HUDEP-2 (cell line): Measurements from ENCODE around the gene SVIL.
"Not testable (repeated sequence)": the region's sequence is repeated elsewhere in the genome, so short reads cannot be mapped to it uniquely, and the experiment has no call there.

Experiments used
- DNase-seq, 76 experiments: peaks; one replicate each; lab custom pipeline; 2025; ENCODE audit not compliant: unreplicated experiment in 76 of 76; lab: John Stamatoyannopoulos, UW

The SVIL gene

GRCh38 chr10:29607576-29607975 is 27.2 kb downstream of the SVIL start:
- DNase-seq, result no peak

GRCh38 chr10:29606693-29607092 is 28.1 kb downstream of the SVIL start:
- not testable (repeated sequence) for DNase-seq

GRCh38 chr10:29604291-29604825 is 30.4 kb downstream of the SVIL start:
- DNase-seq, result no peak

GRCh38 chr10:29603223-29603896 is 31.4 kb downstream of the SVIL start:
- DNase-seq, result no peak

DNA sequence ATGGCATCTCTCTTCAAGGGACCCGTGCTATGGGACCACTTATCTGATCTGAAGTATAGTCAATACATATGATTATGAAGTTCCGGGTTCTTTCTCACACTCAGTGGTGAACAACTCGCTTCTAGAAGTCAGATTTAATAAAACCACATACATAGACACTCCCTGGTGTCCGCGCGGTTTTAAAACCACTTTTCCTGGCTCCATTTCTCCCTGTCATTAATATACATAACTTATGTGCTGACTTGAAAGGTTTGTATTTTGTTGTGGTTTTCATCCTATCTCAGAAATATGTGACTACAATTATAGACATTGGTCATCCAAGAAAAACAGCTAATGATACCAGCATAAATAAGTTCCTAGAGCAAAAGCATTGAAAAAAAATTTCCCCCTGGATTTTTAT is 34.0 kb downstream of the SVIL start:
- no peak for DNase-seq

- no peak for DNase-seq
Measured at GRCh38 chr10:29600067-29600466, 34.7 kb downstream of the SVIL start.

GRCh38 chr10:29598851-29599311 is 35.9 kb downstream of the SVIL start:
- DNase-seq, result no peak

GRCh38 chr10:29596826-29597225 is 37.9 kb downstream of the SVIL start:
- no peak for DNase-seq

GRCh38 chr10:29596356-29596755 is 38.4 kb downstream of the SVIL start:
- no peak for DNase-seq

GRCh38 chr10:29595636-29596225 is 39.0 kb downstream of the SVIL start:
- DNase-seq, result no peak

- no peak for DNase-seq
Measured at GRCh38 chr10:29595146-29595545, 39.6 kb downstream of the SVIL start.

GRCh38 chr10:29591651-29591968 is 43.2 kb downstream of the SVIL start:
- DNase-seq, result no peak

DNA sequence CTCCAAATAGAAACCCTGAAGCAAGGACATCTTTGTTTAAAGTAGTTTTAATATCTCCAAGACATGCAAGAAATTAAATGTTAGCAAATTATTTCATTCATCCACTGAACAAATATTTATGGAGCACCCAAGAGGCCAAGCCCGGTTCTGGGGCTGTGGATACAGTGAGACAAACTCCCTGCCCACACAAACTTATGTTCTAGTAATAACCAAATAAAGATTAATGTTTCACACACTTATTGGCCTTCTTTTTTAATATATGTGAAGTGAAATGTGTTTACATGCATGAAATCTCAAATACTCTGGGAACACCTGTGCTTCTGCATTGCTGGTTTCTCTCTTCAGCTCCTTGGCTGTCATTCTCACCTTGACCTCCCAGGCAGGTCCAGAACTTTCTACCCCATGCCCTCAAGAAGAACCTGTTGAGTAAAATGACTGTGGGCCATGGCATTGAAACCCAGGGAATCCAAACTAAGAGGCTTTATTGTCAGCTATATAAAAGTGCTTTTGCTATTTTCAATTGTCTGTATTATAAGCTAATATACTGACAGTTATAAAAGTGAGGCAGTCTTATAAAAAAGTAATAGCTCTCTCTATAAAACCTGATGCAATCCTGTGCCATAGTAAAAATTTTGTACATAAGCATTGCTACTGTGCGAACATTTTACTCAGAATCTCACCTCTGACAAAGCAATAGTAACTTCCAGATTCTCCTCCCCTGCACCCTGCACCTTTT is 43.7 kb downstream of the SVIL start:
- DNase-seq, result no peak

DNA sequence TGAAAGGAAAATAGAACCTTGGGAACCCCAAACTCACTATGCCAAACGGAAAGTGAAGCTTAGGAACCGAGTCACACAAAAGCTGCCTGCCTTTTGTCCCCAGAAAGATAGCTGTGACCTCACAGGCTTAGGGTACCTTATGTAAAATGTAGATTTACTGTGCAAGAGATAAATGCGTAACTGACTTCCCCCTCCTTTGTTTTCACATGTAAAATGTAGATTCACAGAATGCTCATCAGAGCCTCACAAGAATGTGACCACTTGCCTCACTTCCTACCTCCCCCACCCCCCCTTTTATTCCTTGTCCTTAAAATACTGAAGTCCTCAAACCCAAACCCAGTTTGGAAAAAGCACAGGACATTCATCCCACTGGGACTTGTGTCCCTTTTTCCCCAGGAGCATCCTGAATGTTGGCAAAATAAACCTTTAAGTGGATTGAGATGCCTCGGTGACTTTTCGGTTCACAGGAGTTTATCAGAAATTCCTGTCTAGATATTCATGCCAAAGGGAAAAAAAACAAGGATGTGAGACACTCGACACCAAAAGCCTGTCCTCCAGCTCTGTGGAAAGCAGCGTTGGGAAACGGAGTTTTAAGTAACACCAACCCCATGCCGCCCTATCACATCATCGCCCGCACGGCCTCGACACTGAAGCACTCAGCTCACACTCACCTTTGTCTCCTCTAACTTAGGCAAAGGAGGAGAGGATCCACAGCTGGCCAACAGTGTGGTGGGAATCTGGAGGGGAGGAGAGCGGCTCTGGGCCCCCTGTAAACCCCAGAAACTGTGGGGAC is 45.9 kb downstream of the SVIL start:
- no peak for DNase-seq

DNA sequence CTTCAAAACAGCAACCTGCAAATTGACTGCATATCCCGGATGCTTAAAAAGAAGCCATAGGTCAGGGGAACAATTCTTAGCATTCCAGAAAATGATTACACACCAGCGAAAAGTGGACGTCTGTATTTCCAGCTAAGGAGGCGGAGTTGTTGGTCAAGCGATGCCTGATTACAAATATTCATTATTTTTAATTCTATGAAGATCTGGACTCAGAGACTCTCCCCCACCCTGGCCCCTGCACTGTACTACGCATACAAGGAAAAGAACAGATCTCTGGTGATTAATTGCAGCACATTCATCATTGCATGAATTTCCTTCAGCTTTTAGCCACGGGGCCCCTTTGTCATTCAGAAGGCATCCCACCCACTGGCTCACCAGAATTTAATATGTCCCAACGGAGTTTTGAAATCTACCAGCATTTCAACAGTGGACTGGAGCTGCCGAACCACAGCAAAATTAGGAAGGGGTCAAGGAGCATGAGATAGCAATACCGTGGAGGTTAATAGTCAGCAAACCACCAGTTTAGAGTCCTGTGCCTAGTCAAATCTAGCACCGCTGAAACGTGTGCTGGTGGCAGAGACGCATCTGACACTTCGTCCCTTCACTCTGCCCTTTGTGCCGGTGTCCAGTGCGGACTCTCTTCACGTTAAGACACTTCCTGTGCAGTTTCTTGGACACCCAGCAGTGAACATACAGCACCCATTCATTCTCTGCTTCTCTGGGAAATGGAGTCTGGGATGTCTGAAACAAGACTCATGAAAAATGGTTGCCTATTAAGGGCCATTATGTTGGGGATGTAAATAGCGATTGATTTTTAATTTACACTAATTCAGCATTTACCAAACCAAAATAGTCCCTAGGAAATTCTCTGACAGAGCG is 46.8 kb downstream of the SVIL start:
- not testable (repeated sequence) for DNase-seq

- not testable (repeated sequence) for DNase-seq
Measured at GRCh38 chr10:29587102-29587749, 47.5 kb downstream of the SVIL start.

- DNase-seq, result no peak
Measured at GRCh38 chr10:29586509-29586908, 48.3 kb downstream of the SVIL start.

DNA sequence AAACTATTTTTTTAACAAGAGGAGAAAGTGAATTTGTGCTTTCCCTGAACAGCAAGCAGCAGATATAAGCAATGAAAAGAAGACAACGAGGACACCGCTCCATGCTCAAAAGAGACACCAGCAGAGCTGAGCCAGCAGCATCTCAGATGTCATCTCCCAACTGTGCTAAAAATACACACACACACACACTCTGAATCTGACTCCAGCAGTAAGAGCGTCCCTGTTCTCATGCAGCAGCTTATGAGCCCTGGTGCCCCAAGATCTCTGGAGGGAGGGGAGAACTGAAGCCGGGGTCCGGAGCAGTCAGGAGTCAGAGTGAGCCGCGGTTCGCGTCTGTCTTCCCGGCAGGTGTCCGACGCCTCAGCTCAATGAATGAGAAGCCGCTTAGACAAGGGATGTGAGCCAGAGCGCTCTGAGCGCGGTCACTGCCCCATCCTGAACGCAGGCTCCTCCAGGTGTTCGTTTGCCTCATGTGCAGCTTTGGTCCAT is 49.2 kb downstream of the SVIL start:
- DNase-seq, result no peak

DNA sequence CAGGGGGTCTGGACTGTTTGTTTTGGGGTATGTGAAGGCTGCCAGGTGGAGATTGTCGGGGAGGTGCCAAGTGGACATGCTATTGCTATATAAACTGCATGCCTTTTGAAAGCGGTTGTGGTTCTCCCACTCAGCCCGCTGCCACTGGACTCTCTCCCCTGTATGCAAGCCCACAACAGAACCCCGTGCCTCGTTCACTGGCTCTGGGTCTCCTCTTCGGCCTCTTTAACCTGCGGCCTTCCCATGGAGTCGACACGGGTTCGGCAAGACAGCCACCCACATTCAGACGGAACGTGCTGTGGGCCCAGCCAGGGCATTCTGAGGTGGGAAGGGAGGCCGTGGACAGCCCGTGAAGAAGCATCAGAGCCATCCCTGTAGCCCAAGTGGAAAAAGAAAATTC is 50.3 kb downstream of the SVIL start:
- DNase-seq, result no peak
